ENCODE results near the gene TNFSF15. TPM values are rescaled to one million over a fixed set of nuclear protein-coding genes. Genes with fewer than 3 reads are reported as not detected.

Gene TNFSF15
- total and polyA plus RNA-seq, 2 of the 4 experiments (the other 2 are of a cell fraction), result 0.03 to 0.18 TPM

- no peak for ATAC-seq (ENCODE audit: low read depth)
- H3K4ac ChIP-seq (ENCODE audit: low read depth, low read length), result no peak overlapping the region
- H2BK5ac ChIP-seq (ENCODE audit: low read depth, low read length, poor library complexity, severe bottlenecking), result no peak overlapping the region
- no peak overlapping the region for H2BK20ac ChIP-seq (ENCODE audit: low read depth, low read length)
- no TSS peak for BruUV-seq (replicated peaks)
- H4K20me1 ChIP-seq (ENCODE audit: insufficient read depth, low read length), result no peaks in the 10 kb centered on the region
- intact Hi-C loops (cut with micrococcal nuclease) (no loop called here), in situ Hi-C loops (cut with MboI; ENCODE audit: low sequenced_read_pairs) (no loop called here), dilution Hi-C loops (cut with HindIII; ENCODE audit: low sequenced_read_pairs, unreplicated experiment) (no loop called here)
- no peak overlapping the region for H4K8ac ChIP-seq (ENCODE audit: low read depth in 2 of 2, low read length in 2 of 2)
- no peak overlapping the region for H3K23ac ChIP-seq (ENCODE audit: low read depth, low read length)
- H2AK9ac ChIP-seq (replicated peaks; ENCODE audit: low read depth, low read length, poor library complexity), result no peak overlapping the region
- H3K27me3 ChIP-seq (ENCODE audit: control insufficient read depth, insufficient read depth, low read length), result peaks cover 13% of the 10 kb centered on the region
- peaks cover 5% of the 10 kb centered on the region for H3K9me1 ChIP-seq (ENCODE audit: insufficient read depth, low read length)
- H3K4me3 ChIP-seq (ENCODE audit: insufficient read depth, low read depth, low read length), result no peak overlapping the region
- no peaks in the 10 kb centered on the region for H3K36me3 ChIP-seq (ENCODE audit: control insufficient read depth, insufficient read depth, low read length)
- ChIA-PET CTCF (interaction anchor here (1.3 to 1.4 kb wide), 2 partner anchors 14 to 98 kb away, joined by 3 to 4 read pairs; no protein-coding TSS in a partner anchor), POLR2A (ENCODE audit: unreplicated experiment) (no interaction called here)
- no peak overlapping the region for H3K18ac ChIP-seq (ENCODE audit: low read depth, low read length)
- peaks cover 6% of the 10 kb centered on the region for H3K4me1 ChIP-seq (ENCODE audit: control insufficient read depth, insufficient read depth, low read length)
- TF ChIP-seq POLR2A (IDR thresholded peaks at IDR 0.05; ENCODE audit: low read depth, low read length) (no peak), CTCF (conservative IDR thresholded peaks at IDR 0.05; ENCODE audit: low read depth, low read length) (no peak), MAZ (IDR thresholded peaks at IDR 0.05; ENCODE audit: borderline replicate concordance, low read depth, low read length) (no peak), SMC3 (IDR thresholded peaks at IDR 0.05; ENCODE audit: low read depth, low read length) (no peak), CHD1 (IDR thresholded peaks at IDR 0.05; ENCODE audit: low read depth, low read length) (no peak), MAFK (IDR thresholded peaks at IDR 0.05; ENCODE audit: low read depth, low read length) (no peak), NFE2L2 (IDR thresholded peaks at IDR 0.05; ENCODE audit: low read depth, low read length) (no peak), RCOR1 (IDR thresholded peaks at IDR 0.05; ENCODE audit: insufficient replicate concordance, low read length) (no peak), RAD21 (IDR thresholded peaks at IDR 0.05; ENCODE audit: low read length) (no peak), MXI1 (IDR thresholded peaks at IDR 0.05; ENCODE audit: borderline replicate concordance, low read depth, low read length) (no peak), CEBPB (IDR thresholded peaks at IDR 0.05; ENCODE audit: low read depth, low read length) (no peak), FOS (IDR thresholded peaks at IDR 0.05; ENCODE audit: low read depth, low read length) (no peak), RFX5 (IDR thresholded peaks at IDR 0.05; ENCODE audit: low read depth, low read length) (no peak), BHLHE40 (IDR thresholded peaks at IDR 0.05; ENCODE audit: low read depth, low read length) (no peak), USF2 (IDR thresholded peaks at IDR 0.05; ENCODE audit: low read depth, low read length) (no peak), ELK1 (IDR thresholded peaks at IDR 0.05; ENCODE audit: borderline replicate concordance, low read depth, low read length) (no peak)
- H3K27ac ChIP-seq (ENCODE audit: insufficient read depth, low read length), result no peak overlapping the region
- no peak overlapping the region for H4K91ac ChIP-seq (ENCODE audit: insufficient read depth, low read depth, low read length)
- WGBS, 2 experiments (ENCODE audit: extremely low coverage in 2 of 2, insufficient read length in 1 of 2), result no CpG with 5 or more reads among the region's 3 CpGs
- H2AFZ ChIP-seq (replicated peaks; ENCODE audit: low read length, poor library complexity), result no peak overlapping the region
- DNase-seq, result no peak
- no peak overlapping the region for H2AK5ac ChIP-seq (ENCODE audit: low read depth, low read length)
- H3K14ac ChIP-seq (replicated peaks; ENCODE audit: low read depth, low read length), result no peak overlapping the region
- H2BK15ac ChIP-seq (ENCODE audit: low read depth, low read length), result no peak overlapping the region
- H3K9ac ChIP-seq (ENCODE audit: low read depth, low read length), result no peak overlapping the region
- H3K56ac ChIP-seq (ENCODE audit: extremely low read depth, insufficient read depth, low read length), result no peak overlapping the region
- H3K9me3 ChIP-seq (ENCODE audit: control insufficient read depth, insufficient read depth, low read length), result peaks cover 3% of the 10 kb centered on the region; the same call in 1 of the 2 replicates
- H4K5ac ChIP-seq (ENCODE audit: low read depth, low read length), result no peak overlapping the region
- H2BK120ac ChIP-seq (ENCODE audit: low read depth, low read length), result no peak overlapping the region
- no peaks in the 10 kb centered on the region for H3K79me1 ChIP-seq (ENCODE audit: low read depth in 1 of 2, low read length in 2 of 2)
- no peak overlapping the region for H3K4me2 ChIP-seq (ENCODE audit: low read depth, low read length)
These were observed 4.8 kb upstream of the TNFSF15 start for GRCh38 chr9:114810614-114811013.

All from IMR-90 (cell line).